ENCODE results near the gene MAP3K13. TPM values are rescaled to one million over a fixed set of nuclear protein-coding genes. Genes with fewer than 3 reads are reported as not detected.

Gene MAP3K13
- total RNA-seq, 6 experiments from 2014 or later: 20.9 to 28.4 (median 25.1) TPM

DNA sequence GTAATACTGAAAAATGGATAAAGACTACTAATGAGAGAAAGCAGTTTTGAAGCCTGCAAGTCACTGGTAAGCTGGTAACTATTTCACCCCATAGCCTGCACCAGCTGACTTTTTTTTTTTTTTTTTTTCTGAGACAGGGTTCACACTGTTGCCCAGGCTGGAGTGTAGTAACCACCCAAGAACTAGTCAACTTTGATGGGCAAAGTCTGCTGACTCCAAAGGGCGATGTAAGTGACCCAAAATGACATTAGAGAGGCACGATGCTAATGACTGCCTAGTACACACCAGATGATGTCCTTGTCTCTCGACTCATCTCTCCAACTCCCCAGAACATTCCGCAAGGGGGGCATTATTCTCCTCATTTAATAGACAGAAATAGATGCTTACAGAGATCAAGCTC is 148.8 kb downstream of the MAP3K13 start:
- no peak for DNase-seq
- no peak overlapping the region for H3K4me3 Mint-ChIP-seq
- no peak overlapping the region for H3K27ac Mint-ChIP-seq
- peaks cover 24% of the 10 kb centered on the region for H3K27me3 Mint-ChIP-seq (ENCODE audit: insufficient read depth)
- TF ChIP-seq, protein P1, sequence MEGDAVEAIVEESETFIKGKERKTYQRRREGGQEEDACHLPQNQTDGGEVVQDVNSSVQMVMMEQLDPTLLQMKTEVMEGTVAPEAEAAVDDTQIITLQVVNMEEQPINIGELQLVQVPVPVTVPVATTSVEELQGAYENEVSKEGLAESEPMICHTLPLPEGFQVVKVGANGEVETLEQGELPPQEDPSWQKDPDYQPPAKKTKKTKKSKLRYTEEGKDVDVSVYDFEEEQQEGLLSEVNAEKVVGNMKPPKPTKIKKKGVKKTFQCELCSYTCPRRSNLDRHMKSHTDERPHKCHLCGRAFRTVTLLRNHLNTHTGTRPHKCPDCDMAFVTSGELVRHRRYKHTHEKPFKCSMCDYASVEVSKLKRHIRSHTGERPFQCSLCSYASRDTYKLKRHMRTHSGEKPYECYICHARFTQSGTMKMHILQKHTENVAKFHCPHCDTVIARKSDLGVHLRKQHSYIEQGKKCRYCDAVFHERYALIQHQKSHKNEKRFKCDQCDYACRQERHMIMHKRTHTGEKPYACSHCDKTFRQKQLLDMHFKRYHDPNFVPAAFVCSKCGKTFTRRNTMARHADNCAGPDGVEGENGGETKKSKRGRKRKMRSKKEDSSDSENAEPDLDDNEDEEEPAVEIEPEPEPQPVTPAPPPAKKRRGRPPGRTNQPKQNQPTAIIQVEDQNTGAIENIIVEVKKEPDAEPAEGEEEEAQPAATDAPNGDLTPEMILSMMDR (IDR thresholded peaks at IDR 0.05): no peak
- H3K4me1 Mint-ChIP-seq (ENCODE audit: low read depth): no peaks in the 10 kb centered on the region
- H3K36me3 Mint-ChIP-seq (ENCODE audit: low read depth): no peaks in the 10 kb centered on the region
- no peaks in the 10 kb centered on the region for H3K9me3 Mint-ChIP-seq

DNA sequence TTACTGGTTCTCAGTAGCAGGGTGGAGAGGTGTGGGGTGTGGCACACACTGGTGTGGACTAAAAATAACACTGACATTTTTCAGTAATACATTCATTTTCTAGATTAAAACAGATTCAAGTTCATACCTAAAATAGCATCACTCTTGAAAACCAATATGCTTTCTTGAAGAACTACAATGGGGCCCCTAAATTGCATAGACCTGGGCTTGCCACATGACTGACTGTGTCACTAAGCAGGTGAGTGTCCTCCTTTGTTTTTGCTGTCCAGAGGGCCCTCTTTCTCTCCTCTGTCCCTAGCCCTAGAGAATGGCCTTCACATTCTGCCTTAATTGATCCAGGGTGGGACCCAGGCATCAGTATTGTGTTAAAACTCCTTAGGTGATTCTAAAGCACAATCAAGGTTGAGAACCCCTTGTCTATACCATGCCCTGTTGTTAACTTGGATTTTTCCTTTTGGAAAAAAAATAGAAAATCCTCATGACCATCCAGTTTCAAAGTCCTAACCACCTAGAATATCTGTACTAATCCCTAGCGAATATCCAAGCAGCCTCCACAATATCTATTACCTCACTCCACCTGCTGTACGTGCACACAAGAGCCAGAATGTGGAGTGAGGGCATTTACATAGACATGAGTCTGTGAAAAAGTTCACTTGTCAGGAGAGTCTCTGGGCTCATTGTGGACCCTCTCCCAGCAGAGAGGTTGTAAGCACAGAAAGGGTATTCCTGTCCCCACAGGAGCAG is 154.6 kb downstream of the MAP3K13 start:
- no peaks in the 10 kb centered on the region for H3K9me3 Mint-ChIP-seq
- no peak overlapping the region for H3K4me3 Mint-ChIP-seq
- no peak overlapping the region for H3K27ac Mint-ChIP-seq
- no peak for DNase-seq
- TF ChIP-seq, protein P1 (IDR thresholded peaks at IDR 0.05): no peak
- no peaks in the 10 kb centered on the region for H3K36me3 Mint-ChIP-seq (ENCODE audit: low read depth)
- peaks cover 24% of the 10 kb centered on the region for H3K27me3 Mint-ChIP-seq (ENCODE audit: insufficient read depth)
- no peaks in the 10 kb centered on the region for H3K4me1 Mint-ChIP-seq (ENCODE audit: low read depth)

DNA sequence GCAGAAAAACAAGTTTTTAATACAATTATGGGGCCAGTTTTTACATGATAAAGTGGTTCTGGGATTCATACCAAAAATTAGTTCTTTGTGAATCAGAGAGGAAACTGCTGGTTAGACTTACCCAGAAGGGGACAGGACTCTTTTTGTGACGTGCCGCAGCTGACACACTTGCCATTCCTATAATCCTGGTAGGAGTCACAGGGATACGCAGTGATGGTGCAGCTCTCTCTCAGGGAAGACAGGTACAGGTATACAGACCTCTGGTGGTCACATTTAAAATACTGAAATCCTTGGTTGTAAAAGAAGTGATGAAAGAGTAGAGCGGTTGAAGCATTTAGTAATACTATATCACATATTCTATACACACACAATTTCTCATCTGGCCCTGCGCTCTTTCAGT is 156.1 kb downstream of the MAP3K13 start:
- no peak overlapping the region for H3K27ac Mint-ChIP-seq
- DNase-seq: no peak
- H3K4me3 Mint-ChIP-seq: no peak overlapping the region
- no peaks in the 10 kb centered on the region for H3K36me3 Mint-ChIP-seq (ENCODE audit: low read depth)
- H3K27me3 Mint-ChIP-seq (ENCODE audit: insufficient read depth): peaks cover 18% of the 10 kb centered on the region
- TF ChIP-seq, protein P1 (IDR thresholded peaks at IDR 0.05): no peak
- no peaks in the 10 kb centered on the region for H3K9me3 Mint-ChIP-seq
- no peaks in the 10 kb centered on the region for H3K4me1 Mint-ChIP-seq (ENCODE audit: low read depth)

DNA sequence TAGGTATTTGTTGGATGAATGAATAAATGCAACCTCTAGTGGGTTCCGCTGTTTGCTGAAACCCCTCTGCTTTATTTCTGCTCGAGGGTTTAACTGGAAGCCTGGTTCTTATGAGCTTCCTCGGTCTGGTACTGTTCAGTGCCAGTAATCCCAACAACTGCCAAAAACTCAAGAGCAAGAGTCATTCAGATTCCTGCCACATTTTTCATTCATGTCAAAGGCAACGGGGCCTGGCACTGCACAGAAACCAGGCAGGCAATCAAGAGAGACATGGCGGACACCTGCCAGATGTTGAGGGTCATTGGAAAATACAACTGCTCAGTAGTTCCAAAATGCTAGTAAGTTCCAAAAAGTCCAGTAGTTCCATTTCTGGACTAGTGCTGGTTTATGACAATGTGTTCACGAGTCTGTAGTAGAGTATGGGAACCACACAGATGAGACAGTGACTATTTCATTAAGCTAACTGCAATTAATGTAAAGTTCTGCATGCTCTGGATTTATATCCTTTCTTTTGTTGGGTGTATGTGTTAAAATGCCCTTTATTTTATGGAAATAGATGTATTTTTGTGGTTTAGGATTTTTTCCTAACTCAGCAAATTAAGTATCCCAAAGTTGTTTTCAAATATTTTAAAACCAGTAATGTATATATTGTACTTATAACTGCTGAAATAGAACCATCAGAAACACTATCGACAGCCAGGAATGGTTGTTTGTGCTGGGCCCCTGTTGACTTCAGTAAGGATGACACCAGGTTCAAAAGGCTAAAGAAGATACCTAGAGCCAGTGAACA is 158.6 kb downstream of the MAP3K13 start:
- H3K4me1 Mint-ChIP-seq (ENCODE audit: low read depth): no peaks in the 10 kb centered on the region
- H3K27me3 Mint-ChIP-seq (ENCODE audit: insufficient read depth): peaks cover 17% of the 10 kb centered on the region
- DNase-seq: no peak

DNA sequence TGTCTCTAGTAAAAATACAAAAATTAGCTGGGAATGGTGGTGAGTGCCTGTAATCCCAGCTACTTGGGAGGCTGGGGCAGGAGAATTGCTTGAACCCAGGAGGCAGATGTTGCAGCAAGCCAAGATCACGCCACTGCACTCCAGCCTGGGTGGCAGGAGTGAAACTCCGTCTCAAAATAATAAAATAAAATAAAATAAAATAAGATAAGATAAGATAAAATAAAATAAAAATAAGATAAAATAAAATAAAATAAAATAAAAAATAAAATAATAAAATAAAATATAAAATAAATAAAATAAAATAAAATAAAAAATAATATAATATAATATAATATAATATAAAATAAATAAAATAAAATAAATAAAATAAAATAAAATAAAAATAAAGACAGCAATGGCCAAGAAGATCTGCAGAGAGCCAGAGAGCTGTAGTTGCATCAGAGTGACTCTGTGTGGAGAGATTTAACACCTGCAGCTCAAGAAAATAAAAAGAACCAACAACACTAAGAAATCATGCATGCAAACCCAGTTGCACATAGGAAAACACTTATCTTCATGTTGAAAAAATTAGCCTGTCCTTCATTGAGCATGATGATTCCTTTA is 163.5 kb downstream of the MAP3K13 start:
- H3K4me3 Mint-ChIP-seq: no peak overlapping the region
- peaks cover 14% of the 10 kb centered on the region for H3K27me3 Mint-ChIP-seq (ENCODE audit: insufficient read depth)
- DNase-seq: no peak
- no peak overlapping the region for H3K27ac Mint-ChIP-seq
- no peaks in the 10 kb centered on the region for H3K4me1 Mint-ChIP-seq (ENCODE audit: low read depth)
- H3K36me3 Mint-ChIP-seq (ENCODE audit: low read depth): no peaks in the 10 kb centered on the region
- H3K9me3 Mint-ChIP-seq: no peaks in the 10 kb centered on the region
- TF ChIP-seq, protein P1 (IDR thresholded peaks at IDR 0.05): no peak

More for the DNA sequence above, 158.6 kb downstream of the MAP3K13 start:
- no peaks in the 10 kb centered on the region for H3K36me3 Mint-ChIP-seq (ENCODE audit: low read depth)
- H3K4me3 Mint-ChIP-seq: no peak overlapping the region
- no peaks in the 10 kb centered on the region for H3K9me3 Mint-ChIP-seq
- H3K27ac Mint-ChIP-seq: no peak overlapping the region
- TF ChIP-seq, protein P1 (IDR thresholded peaks at IDR 0.05): no peak
